PFSK-1 (cell line): ENCODE results near the gene ADAM15.

Source experiments
- FOXP2 ChIP-seq: optimal IDR thresholded peaks from 2 replicates; pipeline ENCODE3; 2011; ENCODE audit warnings: borderline replicate concordance, control low read depth, inconsistent platforms; ENCODE audit not compliant: insufficient read depth; ENCODE audit errors: extremely low read length, extremely low read depth
- POLR2AphosphoS5 ChIP-seq: IDR thresholded peaks from 2 replicates; pipeline ENCODE4 v1.6.1; 2012; ENCODE audit warnings: low read depth, mild to moderate bottlenecking, control low read depth, low read length, moderate library complexity
- SIN3A ChIP-seq: IDR thresholded peaks from 2 replicates; pipeline ENCODE4 v1.6.1; 2012; ENCODE audit warnings: mild to moderate bottlenecking, low read length, moderate library complexity, borderline replicate concordance; ENCODE audit not compliant: insufficient read depth
- TAF1 ChIP-seq: IDR thresholded peaks from 2 replicates; pipeline ENCODE4 v1.6.1; 2012; ENCODE audit warnings: low read length, control low read depth, borderline replicate concordance; ENCODE audit not compliant: insufficient read depth
- TF ChIP-seq, protein P1 (sequence below), 2 experiments: IDR thresholded peaks; 2 replicates each; pipeline versions ENCODE4 v1.6.1 to v1.8.0; 2011 to 2012; ENCODE audit warnings: low read depth in 2 of 2, low read length in 2 of 2, control low read depth in 1 of 2, inconsistent platforms in 1 of 2, mild to moderate bottlenecking in 1 of 2, moderate library complexity in 1 of 2; ENCODE audit not compliant: insufficient read depth in 1 of 2

Gene ADAM15

DNA sequence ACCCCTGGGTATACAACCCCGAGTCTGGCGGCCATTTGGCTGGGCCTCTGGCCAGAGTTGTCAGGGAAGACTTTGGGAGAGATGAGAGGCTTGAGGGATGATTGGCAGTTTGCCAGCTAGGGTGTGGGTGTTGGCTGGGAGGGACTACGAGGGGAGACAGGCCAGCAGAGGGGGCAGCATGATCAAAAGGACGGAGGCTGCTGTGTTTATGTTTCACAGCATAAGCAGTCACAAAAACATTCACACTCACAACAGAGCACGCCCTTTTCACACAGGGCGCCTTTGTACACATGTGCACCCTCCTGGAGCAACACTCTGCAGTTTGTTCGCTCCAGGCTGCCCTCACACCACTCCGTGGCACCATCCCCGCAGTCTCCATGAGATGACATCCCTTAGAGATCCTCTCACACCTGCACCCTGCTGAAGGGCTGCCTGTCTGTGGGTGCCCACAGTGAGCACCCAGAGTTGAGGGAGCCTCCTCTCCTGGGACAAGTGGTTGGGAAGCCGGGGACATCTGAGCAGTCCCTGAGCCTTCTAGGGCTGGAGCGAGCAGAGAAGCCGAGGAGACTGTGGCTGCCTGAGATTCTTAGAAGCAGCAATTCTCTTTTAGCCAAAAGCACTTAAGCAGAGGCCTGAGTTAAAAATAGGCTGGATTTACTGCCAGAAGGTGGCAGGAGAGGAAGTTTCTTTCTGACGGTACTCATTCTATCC, 43.0 kb downstream of the ADAM15 start:
- TF ChIP-seq POLR2AphosphoS5 (no peak), TAF1 (no peak), FOXP2 (no peak), SIN3A (no peak)
- TF ChIP-seq, protein P1, sequence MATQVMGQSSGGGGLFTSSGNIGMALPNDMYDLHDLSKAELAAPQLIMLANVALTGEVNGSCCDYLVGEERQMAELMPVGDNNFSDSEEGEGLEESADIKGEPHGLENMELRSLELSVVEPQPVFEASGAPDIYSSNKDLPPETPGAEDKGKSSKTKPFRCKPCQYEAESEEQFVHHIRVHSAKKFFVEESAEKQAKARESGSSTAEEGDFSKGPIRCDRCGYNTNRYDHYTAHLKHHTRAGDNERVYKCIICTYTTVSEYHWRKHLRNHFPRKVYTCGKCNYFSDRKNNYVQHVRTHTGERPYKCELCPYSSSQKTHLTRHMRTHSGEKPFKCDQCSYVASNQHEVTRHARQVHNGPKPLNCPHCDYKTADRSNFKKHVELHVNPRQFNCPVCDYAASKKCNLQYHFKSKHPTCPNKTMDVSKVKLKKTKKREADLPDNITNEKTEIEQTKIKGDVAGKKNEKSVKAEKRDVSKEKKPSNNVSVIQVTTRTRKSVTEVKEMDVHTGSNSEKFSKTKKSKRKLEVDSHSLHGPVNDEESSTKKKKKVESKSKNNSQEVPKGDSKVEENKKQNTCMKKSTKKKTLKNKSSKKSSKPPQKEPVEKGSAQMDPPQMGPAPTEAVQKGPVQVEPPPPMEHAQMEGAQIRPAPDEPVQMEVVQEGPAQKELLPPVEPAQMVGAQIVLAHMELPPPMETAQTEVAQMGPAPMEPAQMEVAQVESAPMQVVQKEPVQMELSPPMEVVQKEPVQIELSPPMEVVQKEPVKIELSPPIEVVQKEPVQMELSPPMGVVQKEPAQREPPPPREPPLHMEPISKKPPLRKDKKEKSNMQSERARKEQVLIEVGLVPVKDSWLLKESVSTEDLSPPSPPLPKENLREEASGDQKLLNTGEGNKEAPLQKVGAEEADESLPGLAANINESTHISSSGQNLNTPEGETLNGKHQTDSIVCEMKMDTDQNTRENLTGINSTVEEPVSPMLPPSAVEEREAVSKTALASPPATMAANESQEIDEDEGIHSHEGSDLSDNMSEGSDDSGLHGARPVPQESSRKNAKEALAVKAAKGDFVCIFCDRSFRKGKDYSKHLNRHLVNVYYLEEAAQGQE (IDR thresholded peaks at IDR 0.05; ENCODE audit: insufficient read depth in 1 of 2, low read depth in 2 of 2, low read length in 2 of 2), result no peak

DNA sequence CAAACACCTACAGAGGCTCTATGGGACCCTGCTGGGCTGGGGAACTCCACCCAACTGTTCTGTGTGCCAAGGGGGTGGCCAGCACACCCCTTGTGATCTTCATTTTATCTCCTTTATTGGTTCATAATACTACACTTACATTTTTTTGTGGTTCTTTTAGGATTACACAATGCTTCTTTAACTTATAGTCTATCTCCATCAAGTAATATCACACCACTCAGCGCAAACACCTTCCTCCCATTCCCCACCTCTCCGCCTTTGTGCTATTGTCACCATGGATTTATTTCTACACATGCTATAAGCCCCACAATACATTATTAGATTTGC, 43.5 kb downstream of the ADAM15 start:
- TF ChIP-seq, protein P1 (IDR thresholded peaks at IDR 0.05; ENCODE audit: insufficient read depth in 1 of 2, low read depth in 2 of 2, low read length in 2 of 2), result no peak
- TF ChIP-seq TAF1 (no peak), FOXP2 (no peak), SIN3A (no peak), POLR2AphosphoS5 (no peak)

DNA sequence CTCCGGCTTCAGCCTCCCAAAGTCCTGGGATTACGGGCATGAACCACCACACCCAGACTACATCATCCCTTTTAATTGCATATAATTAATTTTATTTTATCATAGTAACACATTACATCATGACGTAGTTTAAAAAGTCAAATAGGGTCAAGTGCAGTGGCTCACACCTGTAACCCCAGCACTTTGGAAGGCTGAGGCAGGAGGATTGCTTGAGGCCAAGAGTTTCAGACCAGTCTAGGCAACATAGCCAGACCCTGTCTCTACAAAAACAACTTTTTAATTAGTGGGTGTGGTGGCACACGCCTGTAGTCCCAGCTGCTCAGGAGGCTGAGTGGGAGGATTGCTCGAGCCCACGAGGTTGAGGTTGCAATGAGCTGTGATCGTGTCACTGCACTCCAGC, 48.2 kb downstream of the ADAM15 start:
- TF ChIP-seq TAF1 (no peak), FOXP2 (no peak), SIN3A (no peak), POLR2AphosphoS5 (no peak)
- TF ChIP-seq, protein P1 (IDR thresholded peaks at IDR 0.05; ENCODE audit: insufficient read depth in 1 of 2, low read depth in 2 of 2, low read length in 2 of 2), result no peak

DNA sequence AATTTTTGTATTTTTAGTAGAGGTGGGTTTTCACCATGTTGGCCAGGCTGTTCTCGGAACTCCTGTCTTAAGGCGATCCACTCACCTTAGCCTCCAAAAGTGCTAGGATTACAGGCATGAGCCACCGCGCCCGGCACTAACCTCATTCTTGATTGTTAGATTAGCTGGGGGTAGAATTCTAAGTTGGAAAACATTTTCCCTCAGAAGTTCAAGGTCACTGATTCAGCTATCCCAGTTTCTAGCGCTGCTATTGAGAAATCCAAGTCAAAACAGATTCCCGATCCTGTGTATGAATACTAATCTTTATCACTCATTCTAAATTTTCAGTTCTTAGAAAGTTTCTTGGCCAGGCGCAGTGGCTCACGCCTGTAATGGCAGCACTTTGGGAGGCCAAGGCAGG, 52.2 kb downstream of the ADAM15 start:
- TF ChIP-seq SIN3A (no peak), POLR2AphosphoS5 (no peak), TAF1 (no peak), FOXP2 (no peak)
- TF ChIP-seq, protein P1 (IDR thresholded peaks at IDR 0.05; ENCODE audit: insufficient read depth in 1 of 2, low read depth in 2 of 2, low read length in 2 of 2), result no peak
